ENCODE data around the gene KRTAP5-4. TPM values are rescaled to one million over a fixed set of nuclear protein-coding genes. Genes with fewer than 3 reads are reported as not detected.
"Not testable (repeated sequence)": the region's sequence is repeated elsewhere in the genome, so short reads cannot be mapped to it uniquely, and the experiment has no call there.

KRTAP5-4 gene, protein sequence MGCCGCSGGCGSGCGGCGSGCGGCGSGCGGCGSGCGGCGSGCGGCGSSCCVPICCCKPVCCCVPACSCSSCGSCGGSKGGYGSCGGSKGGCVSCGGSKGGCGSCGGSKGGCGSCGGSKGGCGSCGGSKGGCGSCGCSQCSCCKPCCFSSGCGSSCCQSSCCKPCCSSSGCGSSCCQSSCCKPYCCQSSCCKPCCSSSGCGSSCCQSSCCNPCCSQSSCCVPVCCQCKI
- polyA plus RNA-seq (2013, experiment 1 of 2; ENCODE audit: insufficient read length) = not detected
- polyA plus RNA-seq (2013, experiment 2 of 2; ENCODE audit: insufficient read length) = not detected

DNA sequence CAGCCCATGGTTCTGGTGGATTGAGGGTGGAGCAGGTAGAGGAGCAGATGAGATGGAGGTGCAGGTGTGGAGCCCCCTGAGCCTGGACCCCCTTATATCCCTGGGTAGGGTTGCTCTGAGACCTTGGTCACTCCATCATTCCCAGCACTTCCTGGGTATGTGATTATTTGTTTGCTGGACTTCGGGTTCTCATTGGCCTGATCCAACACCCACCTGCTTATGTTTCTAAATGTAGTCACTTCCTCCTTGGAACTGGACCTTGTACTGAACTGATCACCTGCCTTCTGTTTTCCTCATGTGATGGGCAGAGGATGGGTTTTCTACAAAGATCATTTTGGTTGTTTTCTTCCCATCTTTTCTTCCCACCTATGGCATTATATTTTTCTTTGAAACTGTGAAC is at the start of gene KRTAP5-4:
TSS of gene KRTAP5-4 (minus strand) at position 53 of the 400 bp plus-strand sequence. CDS start at position 8, 45 bp downstream.
- DNase-seq = no peak

GRCh38 chr11:1671658-1672057 is 49.7 kb upstream of the KRTAP5-4 start:
- DNase-seq = no peak

GRCh38 chr11:1670905-1671371 is 49.0 kb upstream of the KRTAP5-4 start:
- DNase-seq = no peak

DNA sequence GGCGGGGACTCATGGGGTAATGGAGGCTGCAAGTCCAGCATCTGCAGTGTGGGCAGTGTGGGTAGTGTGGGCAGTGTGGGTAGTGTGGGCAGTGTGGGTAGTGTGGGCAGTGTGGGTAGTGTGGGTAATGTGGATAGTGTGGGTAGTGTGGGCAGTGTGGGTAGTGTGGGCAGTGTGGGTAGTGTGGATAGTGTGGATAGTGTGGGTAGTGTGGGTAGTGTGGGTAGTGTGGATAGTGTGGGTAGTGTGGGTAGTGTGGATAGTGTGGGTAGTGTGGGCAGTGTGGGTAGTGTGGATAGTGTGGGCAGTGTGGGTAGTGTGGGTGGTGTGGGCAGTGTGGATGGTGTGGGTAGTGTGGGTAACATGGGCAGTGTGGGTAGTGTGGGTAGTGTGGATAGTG is 48.5 kb upstream of the KRTAP5-4 start:
- not testable (repeated sequence) for DNase-seq

GRCh38 chr11:1669546-1670218 is 47.7 kb upstream of the KRTAP5-4 start:
- no peak for DNase-seq

DNA sequence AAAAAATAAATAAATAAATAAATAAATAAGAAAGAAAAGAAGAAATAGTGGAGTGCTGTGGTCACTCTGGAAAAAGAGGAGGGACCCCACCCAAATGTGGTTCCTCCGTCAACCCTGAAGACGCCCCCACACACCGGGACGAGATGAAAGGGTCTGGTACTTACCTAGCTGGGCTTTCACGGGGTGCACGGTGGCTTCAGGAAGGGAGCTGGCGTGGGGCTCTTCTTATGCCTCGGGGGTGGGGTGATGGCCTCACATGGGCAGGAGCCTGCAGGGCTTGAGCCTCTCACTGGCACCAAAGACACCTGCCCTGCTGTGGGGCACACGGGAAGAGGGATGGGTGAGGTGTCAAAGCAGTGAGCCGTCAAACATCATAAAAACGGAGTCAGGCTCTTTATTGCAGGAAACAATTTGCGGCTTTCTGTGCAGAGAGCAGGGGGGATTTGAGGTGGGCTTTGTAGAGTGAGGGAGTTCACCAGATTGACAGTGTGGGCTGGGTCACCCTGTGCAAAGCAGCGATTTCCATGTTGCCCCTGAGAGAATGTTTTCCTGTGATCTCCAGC is 47.1 kb upstream of the KRTAP5-4 start:
- no peak for DNase-seq

DNA sequence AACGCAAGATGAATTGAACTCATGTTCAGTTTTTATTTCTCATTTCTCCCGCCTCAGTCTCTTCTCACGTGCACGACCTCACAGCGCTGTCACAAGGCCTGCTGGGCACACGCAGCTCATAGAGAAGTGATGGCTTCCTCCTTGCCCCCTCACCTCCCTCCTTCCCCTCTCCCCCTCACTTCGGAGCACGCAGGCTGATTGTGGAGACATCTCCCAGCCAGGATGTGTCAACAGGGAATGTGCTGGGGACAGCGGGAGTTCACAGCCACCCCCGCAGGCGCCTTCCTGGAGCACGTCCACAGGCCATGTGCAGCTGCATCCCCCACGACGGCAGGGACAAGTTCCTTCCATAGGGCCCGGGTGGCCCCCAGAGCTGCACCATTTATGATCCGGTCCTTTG is 46.0 kb upstream of the KRTAP5-4 start:
- no peak for DNase-seq

- DNase-seq = no peak
Observed at GRCh38 chr11:1667121-1667850, 45.3 kb upstream of the KRTAP5-4 start.

DNA sequence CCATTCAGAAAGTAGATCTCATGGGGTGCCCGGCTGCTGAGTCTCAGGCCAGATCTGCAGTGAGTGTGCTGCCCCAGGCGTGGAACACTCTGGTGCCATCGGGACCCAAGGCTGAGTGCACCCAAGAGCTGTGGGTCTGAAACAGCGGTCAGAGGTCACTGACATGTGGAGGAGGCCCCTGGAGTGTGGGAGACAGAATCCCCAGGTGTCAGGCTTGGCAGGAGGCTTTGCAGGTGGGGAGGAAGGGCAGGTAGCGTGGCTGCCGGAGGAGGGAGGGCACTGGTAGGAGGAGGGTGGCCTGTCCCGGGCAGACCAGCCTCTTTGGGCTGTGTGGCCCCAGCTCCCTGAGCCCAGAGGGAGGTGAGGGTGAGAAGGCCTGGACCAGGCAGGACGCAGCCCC is 43.4 kb upstream of the KRTAP5-4 start:
- DNase-seq = no peak

- not testable (repeated sequence) for DNase-seq
Observed at GRCh38 chr11:1662699-1663283, 40.9 kb upstream of the KRTAP5-4 start.

DNA sequence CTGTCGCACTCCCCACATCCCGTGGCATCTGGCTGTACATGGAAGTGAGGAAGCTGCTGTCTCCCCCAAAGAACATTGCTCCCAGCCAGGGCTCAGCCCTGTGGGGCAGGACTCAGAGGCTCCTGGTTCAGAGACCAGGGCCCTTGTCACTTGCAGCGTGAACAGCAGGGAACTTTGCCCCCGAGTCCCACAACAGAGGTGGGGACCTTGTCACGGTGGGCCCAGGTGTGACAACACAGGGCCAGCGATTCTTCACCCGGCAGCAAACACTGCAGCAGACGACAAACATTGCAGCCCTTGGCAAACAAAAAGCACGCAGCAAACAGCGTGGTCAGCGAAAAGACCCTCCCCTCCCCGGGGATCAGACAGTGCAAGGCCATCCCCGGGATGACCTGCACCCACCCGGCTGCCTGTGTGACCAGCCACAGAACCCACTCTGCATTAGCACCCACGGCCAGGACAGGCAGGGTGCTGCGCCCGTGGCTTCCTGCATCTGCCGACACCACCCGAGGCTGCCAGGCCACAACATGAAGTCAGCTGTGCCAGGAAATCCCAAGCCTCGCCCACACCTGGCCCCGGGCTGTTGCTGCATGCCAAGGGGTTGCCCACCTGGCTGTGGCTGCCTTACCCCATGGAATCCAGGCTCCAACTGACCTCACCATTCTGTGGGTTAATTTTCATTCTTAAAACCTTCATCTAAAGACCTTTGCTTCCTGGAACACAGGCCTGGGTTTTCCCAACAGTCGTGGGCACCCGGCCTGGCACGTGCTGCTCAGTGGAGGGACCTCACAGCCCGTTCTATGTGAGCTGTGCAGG is 39.7 kb upstream of the KRTAP5-4 start:
- DNase-seq = not testable (repeated sequence)

DNA sequence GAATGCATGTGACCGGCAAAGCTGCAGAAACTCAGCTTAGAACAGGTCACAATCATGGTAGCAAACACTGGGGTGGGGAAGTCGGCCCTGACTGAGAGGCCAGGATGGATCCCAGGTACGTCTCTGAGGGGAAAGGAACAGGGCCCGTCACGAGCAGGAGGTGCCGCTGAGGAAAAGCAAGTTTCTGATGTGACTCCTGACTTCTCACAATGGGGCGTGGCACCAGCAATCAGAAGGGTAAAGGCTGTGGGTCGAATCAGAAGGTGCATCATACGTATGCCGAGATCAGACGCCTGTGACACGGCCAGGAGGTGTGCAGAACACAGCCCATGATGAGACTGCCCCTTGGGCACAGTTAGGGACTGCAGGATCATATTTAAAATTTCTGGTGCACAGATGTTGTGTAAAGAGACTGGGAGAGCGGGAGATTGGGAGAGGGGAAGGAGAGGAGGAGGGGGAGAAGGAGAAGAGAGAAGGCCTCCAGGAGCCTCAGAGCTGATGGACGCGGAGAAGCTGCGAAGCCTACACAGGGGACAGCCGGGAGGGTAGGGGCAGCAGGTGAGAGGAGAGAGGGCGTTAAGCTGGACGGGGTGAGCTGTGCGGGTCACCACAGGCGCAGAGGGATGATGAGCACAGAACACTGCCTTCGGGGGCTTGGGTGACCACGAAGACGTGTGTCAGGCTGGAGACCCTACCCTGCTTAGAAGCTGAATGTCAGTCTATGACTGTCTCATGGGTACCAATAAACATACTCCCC is 38.4 kb upstream of the KRTAP5-4 start:
- DNase-seq = no peak

DNA sequence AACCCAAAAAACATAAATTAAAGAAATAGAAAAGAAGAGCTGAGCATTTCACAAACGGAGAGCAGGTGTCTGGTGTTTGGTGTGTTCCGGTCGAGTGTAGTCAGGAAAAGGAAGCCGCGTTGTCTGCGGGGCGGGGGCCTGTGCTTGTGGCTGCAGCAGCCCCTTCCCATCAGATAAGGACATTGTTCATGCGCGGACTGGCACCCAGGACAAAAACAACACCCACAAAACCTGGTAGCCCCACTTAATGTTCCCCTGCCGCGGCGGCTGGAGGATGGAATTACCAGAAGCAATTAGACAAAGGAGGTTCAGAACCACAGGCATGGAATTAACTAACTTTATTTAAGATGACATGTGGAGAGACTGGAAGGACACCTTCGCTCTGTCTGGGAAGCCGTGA is 37.6 kb upstream of the KRTAP5-4 start:
- no peak for DNase-seq

DNA sequence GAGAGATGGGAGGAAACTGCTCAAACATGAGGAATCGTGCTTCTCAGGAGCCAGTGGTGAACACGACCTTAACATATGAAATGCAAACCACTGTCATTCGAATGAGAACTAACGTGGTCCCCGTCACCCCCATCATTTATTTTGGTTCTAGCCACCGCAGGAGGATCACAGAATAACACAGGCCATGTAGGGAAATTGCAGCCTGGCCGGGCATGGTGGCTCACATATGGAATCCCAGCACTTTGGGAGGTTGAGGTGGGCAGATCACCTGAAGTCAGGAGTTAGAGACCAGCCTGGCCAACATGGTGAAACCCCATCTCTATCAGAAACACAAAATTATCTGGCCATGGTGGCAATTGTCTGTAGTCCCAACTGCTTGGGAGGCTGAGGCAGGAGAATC is 34.7 kb upstream of the KRTAP5-4 start:
- no peak for DNase-seq

DNA sequence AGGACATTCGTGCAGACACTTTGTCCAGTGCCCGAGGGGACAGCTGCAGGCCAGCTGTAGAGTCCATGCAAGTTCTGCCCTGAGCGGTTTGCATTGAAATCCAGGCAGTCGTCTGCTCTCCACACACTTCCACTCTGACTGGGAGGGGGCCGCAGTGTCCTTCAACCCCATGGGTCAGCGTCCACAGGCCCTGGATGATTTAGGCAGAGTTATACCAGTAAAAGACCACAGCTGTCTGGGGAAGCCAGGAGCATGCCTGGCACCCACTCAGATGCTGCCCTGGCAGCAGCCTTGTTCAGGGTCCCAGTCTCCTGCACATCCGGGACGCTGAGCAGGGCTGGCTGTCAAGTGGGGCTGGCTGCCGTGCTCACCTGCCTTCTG is 34.1 kb upstream of the KRTAP5-4 start:
- DNase-seq = no peak

GRCh38 chr11:1655168-1656060 is 33.5 kb upstream of the KRTAP5-4 start:
- no peak for DNase-seq

DNA sequence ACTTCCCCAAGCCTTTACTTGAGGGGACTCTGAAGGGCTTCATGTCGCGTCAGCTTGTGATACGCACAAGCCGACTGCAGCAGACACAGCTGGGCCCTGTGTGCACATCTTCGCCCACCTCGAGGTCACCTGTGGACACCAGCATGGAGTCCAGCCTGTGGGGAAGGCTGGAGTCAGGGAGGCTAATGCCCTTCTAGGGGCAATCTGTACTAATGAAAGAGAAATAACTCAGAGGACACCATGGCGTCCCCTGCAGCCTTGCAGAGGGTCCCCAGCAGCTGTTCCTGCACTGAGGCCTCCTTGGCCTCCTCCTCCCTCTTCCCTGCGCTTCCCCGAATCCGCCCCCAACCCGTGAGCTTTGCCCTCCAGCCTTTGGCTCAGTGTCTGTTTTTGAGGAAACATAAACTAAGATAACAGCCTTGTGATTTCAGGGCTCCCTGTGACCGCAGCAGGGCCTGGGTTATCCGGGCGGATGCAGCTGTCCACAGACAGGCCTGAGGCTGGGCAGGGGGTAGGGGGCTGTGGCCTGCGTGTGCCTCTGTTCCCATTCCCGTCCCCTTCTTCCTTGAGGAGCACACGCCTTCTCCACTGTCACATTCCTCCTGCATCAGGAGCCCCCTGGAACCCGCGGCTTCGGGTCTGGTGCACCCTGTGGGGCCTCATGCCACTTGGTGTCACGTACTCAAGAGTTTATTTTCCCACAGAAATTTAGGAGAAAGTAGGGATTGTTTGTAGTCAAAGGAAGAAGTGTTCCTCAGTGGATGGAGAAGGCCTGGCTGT is 32.6 kb upstream of the KRTAP5-4 start:
- DNase-seq = no peak

DNA sequence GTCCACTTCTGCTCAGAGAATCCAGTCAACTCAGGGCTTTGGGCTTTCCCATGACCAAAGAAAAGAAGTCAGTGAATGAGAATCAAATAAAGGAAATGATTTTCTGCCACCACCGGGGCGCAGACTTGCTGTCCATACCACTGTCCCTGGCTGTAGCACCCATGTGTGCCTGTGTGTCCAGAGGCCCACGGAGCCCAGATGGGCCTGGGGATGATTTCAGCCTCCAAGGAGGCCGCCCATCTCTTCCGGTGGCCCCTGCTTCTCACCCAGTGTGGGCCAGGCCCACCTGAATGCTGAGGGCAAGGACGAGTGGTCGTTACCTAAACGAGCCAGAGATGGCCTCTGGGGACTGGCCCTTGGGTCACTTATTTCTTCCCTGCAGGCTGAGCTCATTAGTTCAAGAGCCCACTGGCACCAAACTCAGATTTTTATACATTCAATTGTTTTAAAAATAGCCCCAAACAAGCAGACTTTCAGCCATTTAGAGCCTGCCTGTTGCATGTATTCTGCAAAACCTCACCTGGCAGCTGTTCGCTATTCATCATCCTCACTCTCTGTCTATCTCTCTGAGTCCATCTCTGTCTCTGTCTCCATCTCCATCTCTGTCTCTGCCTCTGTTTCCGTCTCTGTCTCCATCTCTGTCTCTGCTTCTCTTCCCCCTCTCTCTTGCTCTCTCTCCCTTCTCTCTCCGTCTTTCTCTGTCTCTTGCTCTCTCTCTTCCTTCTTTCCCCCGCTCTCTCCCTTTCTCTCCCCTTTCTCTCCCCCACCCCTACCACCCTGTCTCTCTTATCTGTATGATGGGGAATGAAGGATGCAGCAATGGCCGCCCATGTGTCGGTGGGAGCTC is 31.8 kb upstream of the KRTAP5-4 start:
- DNase-seq = no peak

Measured in fibroblast of skin of scalp (primary cell).